HG03103 (cell line): ENCODE data around the gene MBD2.

Experiments
- ATAC-seq: cut with Tn5 transposase; IDR thresholded peaks from one replicate; pipeline ENCODE4 v1.9.1; 2021; ENCODE audit warnings: low read depth; ENCODE audit not compliant: unreplicated experiment

Gene MBD2

GRCh38 chr18:54203914-54204313, 20.6 kb downstream of the MBD2 start:
- peak; percentile 53 for ATAC-seq

DNA sequence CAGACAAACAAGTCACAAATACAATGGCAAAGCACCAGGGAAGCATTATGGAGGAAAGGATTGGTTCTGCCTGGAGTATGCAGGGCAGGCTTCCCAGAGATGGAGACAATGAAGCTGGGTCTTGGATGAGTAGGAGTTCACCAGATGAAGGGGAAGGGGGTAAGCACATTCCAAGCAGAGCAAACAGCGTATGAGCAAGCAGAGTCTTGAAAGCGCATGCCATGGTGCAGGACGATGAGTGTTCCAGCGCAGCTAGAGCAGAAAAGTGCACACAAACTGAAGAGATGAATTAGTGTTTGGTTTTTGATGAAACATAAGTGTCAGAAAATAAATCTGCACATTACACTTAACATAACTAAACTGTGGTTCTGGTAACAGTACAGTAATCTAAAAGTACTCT, 21.6 kb downstream of the MBD2 start:
- ATAC-seq: no peak

- no peak for ATAC-seq
These were observed 26.6 kb downstream of the MBD2 start for GRCh38 chr18:54197747-54198411.

DNA sequence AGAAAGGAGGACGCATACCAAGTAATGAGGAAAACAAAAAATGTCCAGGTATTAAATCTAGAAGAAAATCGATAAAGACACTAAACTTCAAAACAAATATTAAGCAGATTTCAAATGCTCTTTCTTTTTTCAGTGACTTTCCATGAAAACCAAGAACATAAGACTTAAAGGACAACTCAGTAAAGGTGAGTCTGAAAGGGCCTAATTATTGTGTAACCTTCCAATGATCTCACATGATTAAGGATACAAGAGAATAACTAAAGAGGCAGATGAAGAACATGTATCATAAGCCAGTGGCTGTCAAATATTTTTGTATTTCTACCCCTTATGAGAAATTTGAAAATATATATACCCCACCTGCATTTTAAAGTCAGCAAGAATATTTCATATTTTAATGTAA, 30.7 kb downstream of the MBD2 start:
- ATAC-seq: no peak

DNA sequence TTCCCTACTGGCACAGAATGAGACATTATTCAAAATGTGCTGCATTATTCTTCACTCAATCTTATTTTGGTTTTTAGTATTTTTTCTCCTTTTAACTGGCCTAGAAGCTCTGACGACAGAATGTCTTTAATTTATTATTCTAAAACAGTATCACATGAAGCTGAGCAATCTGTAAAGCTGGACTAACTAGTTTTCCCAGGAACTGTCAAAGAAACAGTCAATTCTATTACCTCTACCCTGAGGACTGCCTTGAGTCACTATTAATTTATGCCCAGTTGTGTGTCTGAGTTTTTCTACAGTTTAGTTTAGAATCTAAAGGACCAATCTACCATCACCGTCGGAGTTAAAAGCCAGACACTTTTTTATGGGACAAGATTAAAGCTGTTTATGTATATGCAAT, 31.6 kb downstream of the MBD2 start:
- no peak for ATAC-seq

DNA sequence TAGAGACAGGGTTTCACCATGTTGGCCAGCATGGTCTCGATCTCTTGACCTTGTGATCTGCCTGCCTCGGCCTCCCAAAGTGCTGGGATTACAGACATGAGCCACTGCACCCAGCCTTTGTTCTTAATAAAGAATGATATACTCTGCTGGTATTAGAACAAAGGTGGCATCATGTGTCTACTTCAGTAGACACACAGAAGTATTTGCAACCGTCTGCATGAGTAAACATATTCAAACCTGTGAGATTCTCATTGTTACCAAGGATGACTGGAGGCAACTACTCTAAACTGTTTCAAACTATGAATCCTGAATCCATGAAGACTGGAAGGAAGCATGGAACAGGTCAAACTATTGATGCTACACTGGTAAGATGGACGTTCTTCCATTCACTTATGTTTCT, 32.1 kb downstream of the MBD2 start:
- ATAC-seq: no peak

GRCh38 chr18:54191352-54191751, 33.1 kb downstream of the MBD2 start:
- ATAC-seq: no peak

DNA sequence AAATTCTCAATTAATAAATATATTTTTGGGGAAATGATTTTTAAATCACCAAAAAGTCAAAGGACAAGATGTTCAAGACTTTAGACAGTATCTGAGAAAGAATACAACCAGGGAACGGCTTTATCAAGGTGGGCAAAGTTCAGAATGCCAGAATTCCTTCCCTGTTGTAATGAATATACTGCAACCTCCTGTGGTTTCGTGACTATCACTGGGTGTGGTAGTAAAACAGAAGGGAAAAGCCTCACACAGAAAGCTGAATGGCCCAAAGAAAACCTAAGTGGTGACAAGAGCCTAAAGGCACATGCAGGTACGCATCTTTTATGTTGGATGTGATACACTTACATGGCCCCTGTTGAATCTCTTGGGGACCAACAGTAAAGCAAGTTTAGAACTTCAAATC, 37.1 kb downstream of the MBD2 start:
- ATAC-seq: no peak

GRCh38 chr18:54184836-54185235, 39.6 kb downstream of the MBD2 start:
- no peak for ATAC-seq

DNA sequence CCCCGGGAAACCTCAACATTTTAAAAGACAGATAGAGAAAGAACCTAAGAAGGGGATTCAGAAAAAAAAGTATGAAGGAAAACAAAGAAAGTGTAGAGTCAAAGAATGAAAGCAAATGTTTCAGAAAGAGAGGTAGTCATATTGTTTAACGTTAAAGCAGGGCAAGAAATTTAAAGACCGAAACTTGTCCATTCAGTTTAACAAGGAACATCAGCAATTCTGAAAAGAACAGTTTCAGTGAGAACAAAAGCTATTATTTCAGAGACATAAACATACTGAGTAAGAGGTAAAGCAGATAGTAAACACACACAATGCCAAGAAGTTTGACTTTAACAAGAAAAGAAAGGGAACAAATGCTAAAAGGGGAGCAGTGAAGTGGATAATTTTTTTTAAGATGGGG, 41.1 kb downstream of the MBD2 start:
- ATAC-seq: no peak

GRCh38 chr18:54181856-54182602, 42.4 kb downstream of the MBD2 start:
- ATAC-seq: peak; percentile 55

DNA sequence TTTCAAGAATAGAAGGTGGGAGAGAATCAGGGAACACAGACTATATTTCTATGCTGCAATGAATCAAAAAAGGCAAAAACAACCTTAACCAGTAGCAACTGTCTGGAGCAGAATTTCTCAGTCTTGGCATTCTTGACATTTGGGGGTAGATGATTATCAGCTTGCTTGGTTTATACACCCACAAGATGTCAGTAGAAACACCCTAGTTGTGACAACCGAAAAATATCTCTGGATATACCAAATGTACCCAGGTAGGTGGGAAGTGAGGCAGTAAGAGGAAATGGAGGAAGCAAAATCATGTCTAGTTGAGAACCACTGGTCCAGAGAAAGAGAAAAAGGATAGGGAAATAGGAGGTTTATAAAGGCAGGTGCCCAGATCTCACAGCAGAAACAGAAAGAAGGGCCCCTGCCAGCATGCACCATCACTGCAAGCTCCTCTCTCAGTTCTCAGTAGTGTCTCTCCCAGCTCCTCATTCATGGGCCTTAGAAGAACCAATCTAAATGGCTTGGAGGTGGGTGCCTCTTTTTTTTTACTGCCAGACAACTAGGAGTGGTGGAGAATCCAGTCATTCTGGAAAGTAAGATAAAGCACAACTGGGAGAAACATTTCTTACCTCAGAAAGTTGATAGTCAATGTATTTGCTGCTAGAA, 50.4 kb downstream of the MBD2 start:
- ATAC-seq: no peak

- no peak for ATAC-seq
These were observed 51.2 kb downstream of the MBD2 start for GRCh38 chr18:54173250-54173649.

GRCh38 chr18:54169431-54170403, 54.8 kb downstream of the MBD2 start:
- no peak for ATAC-seq

- no peak for ATAC-seq
These were observed 59.0 kb downstream of the MBD2 start for GRCh38 chr18:54165450-54165849.

DNA sequence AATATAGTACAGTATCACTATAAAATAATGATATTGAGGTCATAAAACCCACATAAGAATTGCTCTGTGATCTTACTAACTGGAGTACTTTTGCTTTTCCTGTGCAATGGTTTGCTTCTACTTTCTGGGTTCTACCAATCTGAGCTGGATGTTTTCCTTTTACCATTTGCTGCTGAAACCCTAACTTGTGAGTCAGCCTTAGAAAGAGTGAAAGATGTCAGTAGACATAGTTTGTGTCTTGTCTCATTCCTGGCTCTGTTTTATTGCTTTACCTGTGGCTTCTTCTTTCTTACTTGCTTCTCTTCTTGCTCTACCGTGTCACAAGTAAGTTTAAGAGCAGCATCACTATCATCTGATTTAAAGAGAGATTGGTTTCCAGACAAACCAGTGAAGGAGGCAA, 61.0 kb downstream of the MBD2 start:
- no peak for ATAC-seq

DNA sequence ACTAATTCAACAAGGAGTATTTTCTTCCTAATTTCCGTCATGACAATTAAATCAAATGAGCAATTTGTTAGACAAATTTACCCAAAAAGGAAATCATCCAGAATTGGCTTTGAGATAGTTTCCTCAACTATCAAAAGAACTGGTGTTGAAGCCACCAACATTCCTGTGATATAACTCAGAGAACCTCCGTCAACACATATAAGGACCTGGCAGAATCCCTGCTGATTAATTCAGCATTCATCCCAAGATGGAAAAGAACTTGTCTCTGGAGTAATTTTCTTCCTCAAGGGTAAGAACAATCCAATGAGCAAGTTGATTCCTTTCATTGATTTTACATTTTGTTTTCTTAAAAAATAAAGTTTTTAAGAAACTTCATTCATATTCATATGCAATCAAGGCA, 62.0 kb downstream of the MBD2 start:
- no peak for ATAC-seq

- ATAC-seq: no peak
These were observed 63.2 kb downstream of the MBD2 start for GRCh38 chr18:54161267-54161666.

GRCh38 chr18:54159906-54160305, 64.6 kb downstream of the MBD2 start:
- no peak for ATAC-seq

- no peak for ATAC-seq
These were observed 66.7 kb downstream of the MBD2 start for GRCh38 chr18:54157646-54158385.
